Ramos (cell line): Measurements from ENCODE around the gene AKR1B1.
"Not testable (repeated sequence)": the region's sequence is repeated elsewhere in the genome, so short reads cannot be mapped to it uniquely, and the experiment has no call there.

Experiments
- in situ Hi-C: fragments of 300-500 bp; cut with MboI; formaldehyde crosslinking; loops from one replicate; pipeline ENCODE4 v1.14.3; 2022; ENCODE audit warnings: low sequenced_read_pairs; ENCODE audit not compliant: unreplicated experiment

AKR1B1 gene

GRCh38 chr7:134458806-134459698 lies at the start of gene AKR1B1:
Gene AKR1B1 (minus strand): TSS chr7:134459100. CDS start chr7:134459062, 38 bp downstream.
- in situ Hi-C loops, result no loop called here

DNA sequence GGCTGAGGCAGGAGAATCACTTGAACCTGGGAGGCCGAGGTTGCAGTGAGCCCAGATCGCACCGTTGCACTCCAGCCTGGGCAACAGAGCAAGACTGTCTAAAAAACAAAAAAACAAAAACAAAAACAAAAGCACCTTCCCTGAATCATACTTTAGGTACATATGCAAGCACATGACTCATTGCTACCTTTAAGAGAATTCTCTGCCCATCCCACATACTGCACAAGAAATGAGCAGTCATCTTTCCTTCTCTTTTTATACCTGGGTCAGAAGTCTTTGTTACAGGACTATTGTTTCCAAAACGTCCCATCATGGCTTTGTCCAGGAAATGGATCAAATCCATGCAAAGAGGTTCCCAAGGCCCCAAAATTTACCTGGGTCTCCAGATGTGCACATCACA lies 47.0 kb upstream of the AKR1B1 start:
- in situ Hi-C loops, result no loop called here

DNA sequence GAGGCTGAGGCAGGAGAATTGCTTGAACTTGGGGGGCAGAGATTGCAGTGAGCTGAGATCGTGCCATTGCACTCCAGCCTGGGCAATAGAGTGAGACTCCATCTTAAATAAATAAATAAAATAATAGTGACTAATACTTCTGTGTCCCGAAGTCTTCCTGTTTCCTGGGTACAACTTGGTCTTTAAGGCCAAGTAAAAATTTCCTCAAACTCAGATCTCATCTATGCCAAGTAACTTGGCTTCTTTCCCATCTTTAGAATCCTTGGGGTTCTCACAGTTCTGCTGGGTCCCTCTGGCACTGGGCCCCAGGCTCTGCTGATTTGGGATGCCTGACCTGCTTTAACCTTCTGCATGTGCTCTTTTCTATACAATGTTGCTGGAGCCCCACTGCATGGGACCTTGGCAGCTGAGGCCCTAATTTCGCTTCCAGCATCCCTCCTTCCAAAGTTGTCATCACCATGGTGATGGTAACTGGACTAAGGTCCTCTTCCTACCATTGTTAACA lies 45.8 kb upstream of the AKR1B1 start:
- in situ Hi-C loops, result no loop called here

- in situ Hi-C loops, result no loop called here
Observed at GRCh38 chr7:134502463-134503371, 43.8 kb upstream of the AKR1B1 start.

GRCh38 chr7:134500982-134501381 lies 42.1 kb upstream of the AKR1B1 start:
- in situ Hi-C loops, result no loop called here

DNA sequence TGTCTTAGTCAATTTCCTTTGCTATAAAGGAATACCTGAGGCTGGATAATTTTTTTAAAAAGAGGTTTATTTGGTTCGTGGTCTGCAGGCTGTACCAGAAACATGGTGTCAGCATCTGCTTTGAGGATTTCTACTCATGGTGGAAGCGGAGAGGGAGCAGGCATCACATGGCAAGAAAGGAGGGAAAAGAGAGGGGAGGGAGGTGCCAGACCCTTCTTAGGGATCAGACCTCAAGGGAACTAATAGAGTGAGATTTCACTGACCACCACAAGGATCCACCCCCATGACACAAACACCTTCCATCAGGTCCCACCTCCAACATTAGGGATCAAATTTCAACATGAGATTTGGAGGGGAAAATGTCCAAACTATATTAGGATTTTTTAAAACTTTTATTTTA lies 41.5 kb upstream of the AKR1B1 start:
- in situ Hi-C loops, result no loop called here

DNA sequence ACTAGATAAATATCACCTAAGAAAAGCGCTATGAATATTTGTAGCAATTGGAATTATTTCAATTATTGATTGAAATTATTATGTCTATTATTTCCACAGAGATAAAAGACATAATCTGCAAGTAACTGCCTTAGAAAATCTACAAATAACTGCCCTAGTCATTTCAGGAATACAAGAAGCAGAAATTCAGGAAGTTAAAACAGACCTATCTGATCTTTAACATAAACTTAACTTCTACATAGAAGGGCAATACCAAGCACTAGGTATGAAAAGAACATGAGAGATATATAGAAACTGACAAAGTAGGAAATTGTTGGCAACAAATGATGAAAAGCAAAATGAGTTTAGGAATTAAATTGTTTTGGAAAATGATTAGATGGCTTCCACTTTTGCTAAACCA lies 36.6 kb upstream of the AKR1B1 start:
- in situ Hi-C loops, result no loop called here

- in situ Hi-C loops, result no loop called here
Observed at GRCh38 chr7:134493091-134493490, 34.2 kb upstream of the AKR1B1 start.

DNA sequence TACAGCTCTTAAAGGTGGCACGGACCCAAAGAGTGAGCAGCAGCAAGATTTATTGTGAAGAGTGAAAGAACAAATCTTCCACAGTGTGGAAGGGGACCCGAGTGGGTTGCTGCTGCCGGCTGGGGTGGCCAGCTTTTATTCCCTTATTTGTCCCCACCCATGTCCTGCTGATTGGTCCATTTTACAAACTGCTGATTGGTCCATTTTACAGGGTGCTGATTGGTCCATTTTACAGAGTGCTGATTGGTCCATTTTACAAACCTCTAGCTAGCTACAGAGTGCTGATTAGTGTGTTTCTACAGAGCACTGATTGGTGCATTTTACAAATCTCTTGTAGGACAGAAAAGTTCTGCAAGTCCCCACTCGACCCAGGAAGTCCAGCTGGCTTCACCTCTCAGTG lies 28.8 kb upstream of the AKR1B1 start:
- in situ Hi-C loops, result not testable (repeated sequence)

- in situ Hi-C loops, result no loop called here
Observed at GRCh38 chr7:134485203-134485602, 26.3 kb upstream of the AKR1B1 start.

DNA sequence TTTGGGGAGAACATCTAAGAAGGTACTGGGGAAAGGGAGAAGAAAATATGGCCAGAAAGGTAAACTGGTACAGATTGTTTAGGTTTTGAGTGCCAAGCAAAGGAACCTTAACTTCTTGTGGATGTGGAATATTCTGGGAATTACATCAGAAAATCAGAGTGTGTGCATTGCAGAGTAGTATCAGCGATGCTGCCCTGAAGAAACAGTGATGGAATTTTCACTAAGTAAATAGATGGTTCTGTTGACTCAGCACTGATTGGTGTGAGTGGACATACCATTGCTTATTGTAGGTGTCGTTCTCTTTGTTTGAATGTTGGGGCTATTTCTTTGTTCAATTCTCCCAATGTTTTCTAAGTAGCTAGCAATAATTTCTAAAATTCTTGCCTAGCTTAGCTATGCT lies 24.4 kb upstream of the AKR1B1 start:
- in situ Hi-C loops, result no loop called here

- in situ Hi-C loops, result no loop called here
Observed at GRCh38 chr7:134482858-134483257, 24.0 kb upstream of the AKR1B1 start.

GRCh38 chr7:134481167-134481566 lies 22.3 kb upstream of the AKR1B1 start:
- in situ Hi-C loops, result no loop called here

- in situ Hi-C loops, result no loop called here
Observed at GRCh38 chr7:134480730-134481129, 21.8 kb upstream of the AKR1B1 start.

DNA sequence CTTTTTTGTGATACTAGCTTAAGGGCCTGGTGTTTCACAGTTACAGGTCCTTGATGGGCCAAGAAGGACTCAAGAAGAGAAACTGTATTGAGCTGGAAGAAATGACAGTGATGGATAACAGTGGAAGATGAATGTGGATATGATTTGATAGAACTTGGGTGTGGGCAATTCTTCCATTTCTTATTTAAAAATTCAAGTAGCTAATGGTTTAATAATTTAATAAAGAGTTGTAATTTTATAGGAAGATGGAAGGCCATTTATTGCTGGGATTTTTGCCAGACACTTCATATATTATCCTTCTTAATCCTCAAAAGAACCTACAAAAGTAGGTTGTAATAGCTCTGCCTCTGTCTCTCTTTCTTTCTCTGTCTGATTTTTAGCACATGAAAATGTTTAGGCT lies 21.3 kb upstream of the AKR1B1 start:
- in situ Hi-C loops, result no loop called here

GRCh38 chr7:134478707-134479106 lies 19.8 kb upstream of the AKR1B1 start:
- in situ Hi-C loops, result no loop called here

DNA sequence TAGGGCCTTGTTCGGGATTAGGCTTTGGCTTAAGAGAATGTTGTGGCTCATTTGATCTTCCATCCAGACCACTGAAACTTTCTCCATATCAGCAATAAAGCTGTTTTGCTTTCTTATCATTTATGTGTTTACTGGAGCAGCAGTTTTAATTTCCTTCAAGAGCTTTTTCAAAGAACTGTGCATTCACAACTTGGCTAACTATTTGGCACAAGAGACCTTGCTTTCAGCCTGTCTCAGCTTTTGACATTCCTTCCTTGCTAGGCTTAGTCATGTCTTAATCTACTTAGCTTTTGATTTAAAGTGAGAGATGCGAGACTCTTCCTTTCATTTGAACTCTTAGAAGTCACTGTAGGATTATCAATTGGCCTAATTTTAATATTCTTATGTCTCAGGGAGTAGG lies 19.1 kb upstream of the AKR1B1 start:
- in situ Hi-C loops, result no loop called here

DNA sequence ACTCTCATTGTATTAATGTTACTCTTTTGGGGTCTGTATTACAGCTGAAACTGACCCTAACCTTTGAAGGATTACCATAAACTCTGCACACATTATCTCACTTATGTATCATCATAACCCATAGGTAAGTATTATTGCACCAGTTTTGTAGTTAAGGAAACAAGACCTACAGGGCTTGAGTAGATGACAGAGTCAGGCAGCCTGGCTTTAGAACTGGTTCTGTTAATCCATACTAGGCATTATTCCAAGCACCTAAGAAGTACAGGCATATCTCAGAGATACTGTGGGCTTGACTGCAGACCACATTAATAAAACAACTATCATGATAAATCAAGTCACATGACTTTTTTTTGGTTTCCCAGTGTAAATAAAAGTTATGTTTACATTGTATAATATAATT lies 17.1 kb upstream of the AKR1B1 start:
- in situ Hi-C loops, result no loop called here

- in situ Hi-C loops, result no loop called here
Observed at GRCh38 chr7:134474828-134475227, 15.9 kb upstream of the AKR1B1 start.

- in situ Hi-C loops, result no loop called here
Observed at GRCh38 chr7:134473861-134474291, 15.0 kb upstream of the AKR1B1 start.
